Epithelial cell of prostate (primary cell): ENCODE measurements around the gene OR6S1.

Experiments
- DNase-seq: peaks from one replicate; pipeline ENCODE4 v3.0.0-alpha.2; 2011; ENCODE audit warnings: low read depth, low spot score
- H3K27ac ChIP-seq: fragments of 450-650 bp; 2 replicates; pipeline ENCODE4 v1.5.1; 2017; ENCODE audit warnings: mild to moderate bottlenecking

OR6S1 gene

GRCh38 chr14:20641591-20641990 lies at the start of gene OR6S1:
Gene OR6S1, minus strand, starts transcription at chr14:20641691. Its CDS starts 0 bp downstream, at chr14:20641691.
- H3K27ac ChIP-seq, result no peak within 1 kb of the TSS
- no peak for DNase-seq

- no peak for DNase-seq
- H3K27ac ChIP-seq, result no peak overlapping the region
Measured at GRCh38 chr14:20690848-20691640, 49.6 kb upstream of the OR6S1 start.

GRCh38 chr14:20688167-20688839 lies 46.8 kb upstream of the OR6S1 start, which contains the start of gene ANG:
Gene ANG, plus strand, starts transcription at chr14:20688764. Its CDS starts 4,801 bp downstream, at chr14:20693565.
- no peak for DNase-seq
- no peak within 1 kb of the TSS for H3K27ac ChIP-seq

- no peak overlapping the region for H3K27ac ChIP-seq
- no peak for DNase-seq
Measured at GRCh38 chr14:20687362-20688166, 46.1 kb upstream of the OR6S1 start.

- no peak for DNase-seq
- no peak overlapping the region for H3K27ac ChIP-seq
Measured at GRCh38 chr14:20686386-20687143, 45.1 kb upstream of the OR6S1 start.

GRCh38 chr14:20684662-20685456 lies 43.4 kb upstream of the OR6S1 start:
- peak overlapping the region; percentile 98 for H3K27ac ChIP-seq
- DNase-seq, result no peak

GRCh38 chr14:20683891-20684661 lies 42.6 kb upstream of the OR6S1 start, which contains the start of gene RNASE4:
Gene RNASE4, plus strand, starts transcription at chr14:20684560. Its CDS starts 14,812 bp downstream, at chr14:20699372.
- H3K27ac ChIP-seq, result peak within 1 kb of the TSS; percentile 98
- no peak for DNase-seq

GRCh38 chr14:20683125-20683890 lies 41.8 kb upstream of the OR6S1 start:
- peak overlapping the region; percentile 98 for H3K27ac ChIP-seq
- DNase-seq, result no peak

GRCh38 chr14:20682435-20683124 lies 41.1 kb upstream of the OR6S1 start:
- peak overlapping the region; percentile 98 for H3K27ac ChIP-seq
- no peak for DNase-seq

GRCh38 chr14:20682127-20682434 lies 40.6 kb upstream of the OR6S1 start:
- no peak for DNase-seq
- peak overlapping the region; percentile 98 for H3K27ac ChIP-seq

- peak overlapping the region; percentile 98 for H3K27ac ChIP-seq
- no peak for DNase-seq
Measured at GRCh38 chr14:20681348-20682126, 40.0 kb upstream of the OR6S1 start.

- no peak for DNase-seq
- H3K27ac ChIP-seq, result peak overlapping the region; percentile 98
Measured at GRCh38 chr14:20680843-20681347, 39.4 kb upstream of the OR6S1 start.

GRCh38 chr14:20680363-20680762 lies 38.9 kb upstream of the OR6S1 start:
- no peak overlapping the region for H3K27ac ChIP-seq

GRCh38 chr14:20679907-20680306 lies 38.4 kb upstream of the OR6S1 start:
- DNase-seq, result no peak
- no peak overlapping the region for H3K27ac ChIP-seq

More at GRCh38 chr14:20680363-20680762, 38.9 kb upstream of the OR6S1 start:
- DNase-seq, result no peak

GRCh38 chr14:20676072-20676471 lies 34.6 kb upstream of the OR6S1 start:
- no peak overlapping the region for H3K27ac ChIP-seq
- no peak for DNase-seq

- no peak overlapping the region for H3K27ac ChIP-seq
- no peak for DNase-seq
Measured at GRCh38 chr14:20675669-20676068, 34.2 kb upstream of the OR6S1 start.
